Hematopoietic multipotent progenitor cell treated with erythropoietin and hydrocortisone succinate and interleukin-3 and kit ligand, for 8 days (in vitro differentiated cells): ENCODE data around the gene PMVK.

Experiments used
- DNase-seq: peaks from one replicate; pipeline ENCODE4 v3.0.0-alpha.2; 2015

Gene PMVK

GRCh38 chr1:154876842-154877369 lies 59.6 kb downstream of the PMVK start:
- no peak for DNase-seq
